Adipocyte (in vitro differentiated cells): ENCODE results near the gene RANBP1.
"Not testable (repeated sequence)": the region's sequence is repeated elsewhere in the genome, so short reads cannot be mapped to it uniquely, and the experiment has no call there.

ENCODE experiments used
- DNase-seq: peaks from one replicate; pipeline ENCODE4 v3.0.0-alpha.2; 2015; ENCODE audit warnings: low read depth
- H3K27me3 ChIP-seq: replicated peaks from 2 replicates; pipeline ENCODE4 v1.7.0; 2013; ENCODE audit warnings: mild to moderate bottlenecking, low read length, moderate library complexity; ENCODE audit not compliant: control insufficient read depth, insufficient read depth
- H3K36me3 ChIP-seq: 2 replicates; pipeline ENCODE4 v1.7.0; 2013; ENCODE audit warnings: low read length, mild to moderate bottlenecking, moderate library complexity; ENCODE audit not compliant: control insufficient read depth, insufficient read depth, severe bottlenecking
- H3K4me1 ChIP-seq: 2 replicates; pipeline ENCODE4 v1.7.0; 2013; ENCODE audit warnings: mild to moderate bottlenecking, low read length, moderate library complexity; ENCODE audit not compliant: control insufficient read depth, insufficient read depth
- H3K4me3 ChIP-seq: 2 replicates; pipeline ENCODE4 v1.7.0; 2013; ENCODE audit warnings: mild to moderate bottlenecking, low read length, moderate library complexity
- H3K9ac ChIP-seq: 2 replicates; pipeline ENCODE4 v1.7.0; 2013; ENCODE audit warnings: mild to moderate bottlenecking, low read length, moderate library complexity
- H3K9me3 ChIP-seq: 2 replicates; pipeline ENCODE4 v1.7.0; 2013; ENCODE audit warnings: mild to moderate bottlenecking, low read length, moderate library complexity; ENCODE audit not compliant: control insufficient read depth

The RANBP1 gene

GRCh38 chr22:20154602-20155187 lies 38.8 kb downstream of the RANBP1 start:
- Histone ChIP-seq H3K36me3 (no peaks in the 10 kb centered on the region), H3K4me3 (no peak overlapping the region), H3K9ac (no peak overlapping the region), H3K27me3 (peaks cover 16% of the 10 kb centered on the region), H3K4me1 (no peaks in the 10 kb centered on the region), H3K9me3 (no peaks in the 10 kb centered on the region)
- DNase-seq, result no peak

- H3K9ac ChIP-seq, result no peak overlapping the region
- H3K27me3 ChIP-seq, result peaks cover 21% of the 10 kb centered on the region
- no peaks in the 10 kb centered on the region for H3K4me1 ChIP-seq
- no peaks in the 10 kb centered on the region for H3K9me3 ChIP-seq
- H3K36me3 ChIP-seq, result no peaks in the 10 kb centered on the region
- H3K4me3 ChIP-seq, result no peak overlapping the region
- DNase-seq, result peak; percentile 64
Observed at GRCh38 chr22:20155330-20156041, 39.6 kb downstream of the RANBP1 start.

- H3K9ac ChIP-seq, result no peak overlapping the region
- no peak for DNase-seq
- no peak overlapping the region for H3K4me3 ChIP-seq
- H3K36me3 ChIP-seq, result no peaks in the 10 kb centered on the region
- H3K9me3 ChIP-seq, result no peaks in the 10 kb centered on the region
- no peaks in the 10 kb centered on the region for H3K4me1 ChIP-seq
- H3K27me3 ChIP-seq, result peaks cover 25% of the 10 kb centered on the region
Observed at GRCh38 chr22:20156042-20156389, 40.1 kb downstream of the RANBP1 start.

GRCh38 chr22:20156611-20157429 lies 40.9 kb downstream of the RANBP1 start:
- no peaks in the 10 kb centered on the region for H3K9me3 ChIP-seq
- H3K27me3 ChIP-seq, result peaks cover 29% of the 10 kb centered on the region
- peak; percentile 84 for DNase-seq
- H3K36me3 ChIP-seq, result no peaks in the 10 kb centered on the region
- H3K4me3 ChIP-seq, result no peak overlapping the region
- no peak overlapping the region for H3K9ac ChIP-seq
- no peaks in the 10 kb centered on the region for H3K4me1 ChIP-seq

GRCh38 chr22:20157430-20158183 lies 41.7 kb downstream of the RANBP1 start:
- Histone ChIP-seq H3K36me3 (no peaks in the 10 kb centered on the region), H3K4me1 (no peaks in the 10 kb centered on the region), H3K4me3 (no peak overlapping the region), H3K9ac (no peak overlapping the region), H3K27me3 (peaks cover 29% of the 10 kb centered on the region), H3K9me3 (no peaks in the 10 kb centered on the region)
- no peak for DNase-seq

GRCh38 chr22:20158391-20159036 lies 42.6 kb downstream of the RANBP1 start:
- Histone ChIP-seq H3K4me1 (no peaks in the 10 kb centered on the region), H3K27me3 (peaks cover 29% of the 10 kb centered on the region)
- DNase-seq, result no peak

GRCh38 chr22:20159076-20159475 lies 43.2 kb downstream of the RANBP1 start:
- Histone ChIP-seq H3K4me1 (no peaks in the 10 kb centered on the region), H3K4me3 (no peak overlapping the region), H3K36me3 (no peaks in the 10 kb centered on the region), H3K9ac (no peak overlapping the region), H3K27me3 (peaks cover 29% of the 10 kb centered on the region), H3K9me3 (no peaks in the 10 kb centered on the region)
- DNase-seq, result no peak

More at GRCh38 chr22:20158391-20159036, 42.6 kb downstream of the RANBP1 start:
- H3K4me3 ChIP-seq, result no peak overlapping the region
- H3K9me3 ChIP-seq, result no peaks in the 10 kb centered on the region
- no peaks in the 10 kb centered on the region for H3K36me3 ChIP-seq
- no peak overlapping the region for H3K9ac ChIP-seq

- peaks cover 29% of the 10 kb centered on the region for H3K27me3 ChIP-seq
- H3K36me3 ChIP-seq, H3K9ac ChIP-seq, H3K4me1 ChIP-seq, H3K4me3 ChIP-seq, H3K9me3 ChIP-seq, DNase-seq: not testable (repeated sequence)
Observed at GRCh38 chr22:20159531-20159930, 43.6 kb downstream of the RANBP1 start.

- no peaks in the 10 kb centered on the region for H3K9me3 ChIP-seq
- no peak overlapping the region for H3K4me3 ChIP-seq
- no peak overlapping the region for H3K9ac ChIP-seq
- DNase-seq, result no peak
- peaks cover 29% of the 10 kb centered on the region for H3K27me3 ChIP-seq
- no peaks in the 10 kb centered on the region for H3K4me1 ChIP-seq
- H3K36me3 ChIP-seq, result no peaks in the 10 kb centered on the region
Observed at GRCh38 chr22:20160041-20160440, 44.1 kb downstream of the RANBP1 start.

GRCh38 chr22:20164863-20165262 lies 49.0 kb downstream of the RANBP1 start:
- Histone ChIP-seq H3K27me3 (peaks cover 40% of the 10 kb centered on the region), H3K9ac (no peak overlapping the region), H3K4me3 (no peak overlapping the region), H3K36me3 (no peaks in the 10 kb centered on the region), H3K9me3 (no peaks in the 10 kb centered on the region), H3K4me1 (no peaks in the 10 kb centered on the region)
- DNase-seq, result no peak
